HEK293 (cell line): Measurements from ENCODE around the gene KIT.

ENCODE experiments used
- CTCF ChIA-PET: fragments of 350-600 bp; formaldehyde crosslinking; extraction: SDS; loops from one replicate; lab custom pipeline; 2021; ENCODE audit warnings: antibody characterized with exemption; lab: Yijun Ruan, JAX
- POLR2A ChIA-PET: fragments of 300-600 bp; formaldehyde crosslinking; extraction: SDS; loops from one replicate; lab custom pipeline; 2020; ENCODE audit warnings: antibody characterized with exemption, inconsistent platforms; lab: Yijun Ruan, JAX
- H3K27ac ChIP-seq: fragments of 200-500 bp; sonication (Bioruptor generic); 2 replicates; pipeline ENCODE4 v1.5.1; 2014; ENCODE audit warnings: low read depth, low read length, control low read depth, inconsistent platforms; ENCODE audit errors: extremely low read depth
- H3K36me3 ChIP-seq, 2 experiments: fragments of 200-500 bp in 1 of 2; sonication (Bioruptor generic) in 1 of 2; 1 replicate in 1 of 2; 2 replicates in 1 of 2; pipeline ENCODE4 v1.5.1; 2014 to 2017; ENCODE audit warnings: inconsistent platforms in 2 of 2, low read length in 2 of 2; ENCODE audit not compliant: control insufficient read depth in 2 of 2, insufficient read depth in 1 of 2
- H3K4me1 ChIP-seq: fragments of 200-500 bp; sonication (Bioruptor generic); 2 replicates; pipeline ENCODE4 v1.5.1; 2014; ENCODE audit warnings: mild to moderate bottlenecking, low read length, inconsistent platforms; ENCODE audit not compliant: control insufficient read depth, insufficient read depth
- H3K4me3 ChIP-seq: 2 replicates; pipeline ENCODE4 v1.5.1; 2011; ENCODE audit warnings: low read depth, mild to moderate bottlenecking, control low read depth, low read length, moderate library complexity
- H3K9me3 ChIP-seq: fragments of 200-500 bp; sonication (Bioruptor generic); 2 replicates; pipeline ENCODE4 v1.5.1; 2014; ENCODE audit warnings: low read depth, low read length, inconsistent platforms; ENCODE audit not compliant: control insufficient read depth, insufficient read depth
- GLIS2 ChIP-seq: fragments of 450-650 bp; formaldehyde crosslinking; IDR thresholded peaks from 2 replicates; pipeline ENCODE4 v1.5.1; 2016; ENCODE audit warnings: missing biosample characterization, missing genetic modification characterization
- HOXC10 ChIP-seq: sonication (generic); formaldehyde crosslinking; IDR thresholded peaks from 2 replicates; pipeline ENCODE4 v1.8.1; 2023; ENCODE audit warnings: mild to moderate bottlenecking, missing genetic modification reagents
- SETDB1 ChIP-seq: IDR thresholded peaks from one replicate; pipeline ENCODE4 v1.6.1; 2017; ENCODE audit warnings: mild to moderate bottlenecking, low read length, moderate library complexity, mixed read lengths; ENCODE audit not compliant: insufficient read length
- ZFP41 ChIP-seq: fragments of 450-650 bp; formaldehyde crosslinking; IDR thresholded peaks from 2 replicates; pipeline ENCODE4 v1.5.1; 2016; ENCODE audit warnings: missing biosample characterization, missing genetic modification characterization, borderline replicate concordance
- ZNF112 ChIP-seq: fragments of 450-650 bp; formaldehyde crosslinking; IDR thresholded peaks from 2 replicates; pipeline ENCODE4 v1.5.0; 2017; ENCODE audit warnings: missing biosample characterization, missing genetic modification characterization
- ZNF140 ChIP-seq: fragments of 450-650 bp; formaldehyde crosslinking; IDR thresholded peaks from 2 replicates; pipeline ENCODE4 v1.5.1; 2016; ENCODE audit warnings: missing biosample characterization, missing genetic modification characterization
- ZNF223 ChIP-seq: fragments of 450-650 bp; formaldehyde crosslinking; IDR thresholded peaks from 2 replicates; pipeline ENCODE4 v1.5.1; 2016; ENCODE audit warnings: missing biosample characterization, missing genetic modification characterization
- ZNF274 ChIP-seq, 2 experiments: fragments of 200-500 bp in 1 of 2; fragments of 450-650 bp in 1 of 2; sonication (Bioruptor generic) in 1 of 2; formaldehyde crosslinking in 1 of 2; IDR thresholded peaks; 2 replicates each; pipeline versions ENCODE4 v1.5.1 to v1.6.1; 2014 to 2016; ENCODE audit warnings: borderline replicate concordance in 1 of 2, inconsistent platforms in 1 of 2, low read length in 1 of 2, missing biosample characterization in 1 of 2, missing genetic modification characterization in 1 of 2
- ZNF394 ChIP-seq: fragments of 450-650 bp; formaldehyde crosslinking; IDR thresholded peaks from 2 replicates; pipeline ENCODE4 v1.5.1; 2016; ENCODE audit warnings: missing biosample characterization, missing genetic modification characterization, mild to moderate bottlenecking, moderate library complexity, borderline replicate concordance
- ZNF416 ChIP-seq: fragments of 450-650 bp; formaldehyde crosslinking; IDR thresholded peaks from 2 replicates; pipeline ENCODE4 v1.5.1; 2016; ENCODE audit warnings: missing biosample characterization, missing genetic modification characterization
- ZNF423 ChIP-seq: fragments of 450-650 bp; formaldehyde crosslinking; IDR thresholded peaks from 2 replicates; pipeline ENCODE4 v1.5.1; 2016; ENCODE audit warnings: missing biosample characterization, missing genetic modification characterization
- ZNF530 ChIP-seq: fragments of 450-650 bp; formaldehyde crosslinking; IDR thresholded peaks from 2 replicates; pipeline ENCODE4 v1.5.1; 2016; ENCODE audit warnings: low read depth, missing biosample characterization, missing genetic modification characterization
- ZNF596 ChIP-seq: fragments of 450-650 bp; IDR thresholded peaks from 2 replicates; pipeline ENCODE4 v1.5.0; 2018; ENCODE audit warnings: missing biosample characterization, mild to moderate bottlenecking, missing genetic modification characterization, moderate library complexity
- ZNF626 ChIP-seq: fragments of 450-650 bp; sonication (Bioruptor Pico); formaldehyde crosslinking; IDR thresholded peaks from 2 replicates; pipeline ENCODE4 v1.5.1; 2018; ENCODE audit warnings: missing biosample characterization, missing genetic modification characterization, inconsistent platforms
- ZNF747 ChIP-seq: fragments of 450-650 bp; formaldehyde crosslinking; IDR thresholded peaks from 2 replicates; pipeline ENCODE4 v1.5.1; 2016; ENCODE audit warnings: missing biosample characterization, missing genetic modification characterization
- ZNF830 ChIP-seq: fragments of 450-650 bp; IDR thresholded peaks from 2 replicates; pipeline ENCODE4 v1.5.0; 2018; ENCODE audit warnings: missing biosample characterization, missing genetic modification characterization, low read depth, mild to moderate bottlenecking, moderate library complexity
- TF ChIP-seq, protein P1 (sequence below): fragments of 450-650 bp; formaldehyde crosslinking; IDR thresholded peaks from 2 replicates; pipeline ENCODE4 v1.5.1; 2017; ENCODE audit warnings: missing biosample characterization, missing genetic modification characterization
- TF ChIP-seq, protein P2 (sequence below): fragments of 450-650 bp; formaldehyde crosslinking; IDR thresholded peaks from 2 replicates; pipeline ENCODE4 v1.5.1; 2016; ENCODE audit warnings: missing biosample characterization, missing genetic modification characterization
- TF ChIP-seq, protein P3 (sequence below): fragments of 450-650 bp; formaldehyde crosslinking; IDR thresholded peaks from 2 replicates; pipeline ENCODE4 v1.5.1; 2016; ENCODE audit warnings: missing biosample characterization, missing genetic modification characterization
- TF ChIP-seq, protein P4 (sequence below): fragments of 450-650 bp; formaldehyde crosslinking; IDR thresholded peaks from 2 replicates; pipeline ENCODE4 v1.5.1; 2016; ENCODE audit warnings: missing biosample characterization, missing genetic modification characterization
- TF ChIP-seq, protein P5 (sequence below): fragments of 450-650 bp; formaldehyde crosslinking; IDR thresholded peaks from 2 replicates; pipeline ENCODE4 v1.5.1; 2016; ENCODE audit warnings: missing biosample characterization, missing genetic modification characterization

KIT gene

DNA sequence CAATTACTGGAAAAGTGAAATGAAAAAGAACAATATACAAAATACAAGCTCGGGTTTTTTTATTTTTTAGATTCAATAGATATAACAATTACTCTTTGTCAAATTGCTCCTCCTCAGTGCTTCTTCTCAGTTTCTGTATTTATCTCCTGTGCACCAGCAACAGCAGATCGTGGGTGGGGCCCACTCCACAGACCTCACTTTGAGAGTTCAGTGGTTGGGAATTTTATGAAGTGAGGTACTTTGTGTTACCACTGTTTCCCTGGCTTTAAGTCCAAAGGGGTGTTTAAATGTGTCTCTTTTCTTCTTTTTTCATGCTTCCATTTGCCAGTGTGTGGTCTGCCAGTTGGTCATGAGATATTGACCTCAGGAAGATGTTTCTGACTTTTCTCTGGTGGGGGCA lies 54.4 kb downstream of the KIT start (continued):
- TF ChIP-seq, protein P1, sequence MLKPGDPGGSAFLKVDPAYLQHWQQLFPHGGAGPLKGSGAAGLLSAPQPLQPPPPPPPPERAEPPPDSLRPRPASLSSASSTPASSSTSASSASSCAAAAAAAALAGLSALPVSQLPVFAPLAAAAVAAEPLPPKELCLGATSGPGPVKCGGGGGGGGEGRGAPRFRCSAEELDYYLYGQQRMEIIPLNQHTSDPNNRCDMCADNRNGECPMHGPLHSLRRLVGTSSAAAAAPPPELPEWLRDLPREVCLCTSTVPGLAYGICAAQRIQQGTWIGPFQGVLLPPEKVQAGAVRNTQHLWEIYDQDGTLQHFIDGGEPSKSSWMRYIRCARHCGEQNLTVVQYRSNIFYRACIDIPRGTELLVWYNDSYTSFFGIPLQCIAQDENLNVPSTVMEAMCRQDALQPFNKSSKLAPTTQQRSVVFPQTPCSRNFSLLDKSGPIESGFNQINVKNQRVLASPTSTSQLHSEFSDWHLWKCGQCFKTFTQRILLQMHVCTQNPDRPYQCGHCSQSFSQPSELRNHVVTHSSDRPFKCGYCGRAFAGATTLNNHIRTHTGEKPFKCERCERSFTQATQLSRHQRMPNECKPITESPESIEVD (tag by site-specific recombination), result no peak
- TF ChIP-seq, protein P2, sequence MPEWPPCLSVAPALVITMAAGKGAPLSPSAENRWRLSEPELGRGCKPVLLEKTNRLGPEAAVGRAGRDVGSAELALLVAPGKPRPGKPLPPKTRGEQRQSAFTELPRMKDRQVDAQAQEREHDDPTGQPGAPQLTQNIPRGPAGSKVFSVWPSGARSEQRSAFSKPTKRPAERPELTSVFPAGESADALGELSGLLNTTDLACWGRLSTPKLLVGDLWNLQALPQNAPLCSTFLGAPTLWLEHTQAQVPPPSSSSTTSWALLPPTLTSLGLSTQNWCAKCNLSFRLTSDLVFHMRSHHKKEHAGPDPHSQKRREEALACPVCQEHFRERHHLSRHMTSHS, result no peak
- TF ChIP-seq ZNF830 (no peak), ZNF747 (tag by site-specific recombination) (no peak)

DNA sequence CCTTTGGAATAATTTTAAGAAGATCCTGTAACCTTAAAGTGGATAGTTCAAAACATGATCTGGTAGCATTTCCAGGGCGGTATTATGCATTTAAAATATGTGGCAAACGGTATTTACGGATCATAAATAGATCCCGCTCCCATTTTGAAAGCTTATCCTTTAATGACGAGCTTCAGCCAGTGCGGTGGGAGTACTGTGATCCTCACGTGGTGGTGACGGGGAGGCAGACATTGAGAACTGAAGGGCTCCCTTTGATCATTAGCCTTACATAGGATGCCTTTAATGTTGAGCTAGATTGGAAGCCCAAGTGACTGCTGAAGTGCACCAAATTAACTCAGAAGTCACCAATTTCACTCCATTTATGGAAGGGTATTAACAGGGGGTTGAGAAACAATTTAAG lies 56.9 kb downstream of the KIT start:
- ChIA-PET CTCF (no interaction called here), POLR2A (interaction anchor here (0.6 kb wide), 1 partner anchor 28 kb away, joined by 3 read pairs; no protein-coding TSS in a partner anchor)
- Histone ChIP-seq H3K9me3 (no peaks in the 10 kb centered on the region), H3K27ac (no peak overlapping the region), H3K36me3 (peaks cover 0 to 6% of the 10 kb centered on the region in 2 experiments; a peak in 1 of 3 replicates), H3K4me1 (no peaks in the 10 kb centered on the region), H3K4me3 (no peak overlapping the region)
- TF ChIP-seq ZNF140 (tag by site-specific recombination), result no peak

DNA sequence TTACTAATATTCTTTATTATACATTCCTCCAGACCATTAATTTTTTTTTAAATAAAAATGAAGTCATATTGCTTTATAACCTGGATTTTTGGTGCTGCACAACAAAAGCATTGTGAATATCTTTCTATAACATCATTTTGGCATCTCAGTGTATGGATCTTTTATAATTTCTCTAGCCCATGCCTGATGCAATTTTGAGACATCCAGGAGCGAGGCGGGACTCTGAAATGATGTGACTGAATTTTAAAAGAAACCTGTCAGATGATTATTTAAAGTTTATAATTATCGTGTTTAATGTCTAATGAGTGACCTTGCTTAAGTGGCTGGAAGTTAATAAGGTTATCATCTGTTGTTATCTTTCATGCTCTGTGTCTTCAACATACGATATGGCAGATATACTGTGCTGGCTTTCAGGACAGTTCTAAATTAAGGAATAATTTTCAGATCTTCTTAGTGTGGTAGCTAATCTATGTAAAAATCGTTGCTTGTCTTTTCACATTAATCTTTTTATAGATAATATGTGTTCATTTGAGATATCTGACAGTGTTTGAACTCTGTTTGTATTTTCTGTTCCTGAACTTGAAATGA lies 58.8 kb downstream of the KIT start:
- no peaks in the 10 kb centered on the region for H3K4me1 ChIP-seq
- no peaks in the 10 kb centered on the region for H3K9me3 ChIP-seq
- H3K27ac ChIP-seq, result no peak overlapping the region
- no peaks in the 10 kb centered on the region for H3K36me3 ChIP-seq
- ChIA-PET CTCF (no interaction called here), POLR2A (no interaction called here)
- no peak for TF ChIP-seq HOXC10
- no peak for TF ChIP-seq GLIS2 (tag by site-specific recombination)
- TF ChIP-seq ZNF596, result no peak
- no peak for TF ChIP-seq ZNF626 (tag by site-specific recombination)
- TF ChIP-seq, all 188 proteins: peak for 0
- H3K4me3 ChIP-seq, result no peak overlapping the region

DNA sequence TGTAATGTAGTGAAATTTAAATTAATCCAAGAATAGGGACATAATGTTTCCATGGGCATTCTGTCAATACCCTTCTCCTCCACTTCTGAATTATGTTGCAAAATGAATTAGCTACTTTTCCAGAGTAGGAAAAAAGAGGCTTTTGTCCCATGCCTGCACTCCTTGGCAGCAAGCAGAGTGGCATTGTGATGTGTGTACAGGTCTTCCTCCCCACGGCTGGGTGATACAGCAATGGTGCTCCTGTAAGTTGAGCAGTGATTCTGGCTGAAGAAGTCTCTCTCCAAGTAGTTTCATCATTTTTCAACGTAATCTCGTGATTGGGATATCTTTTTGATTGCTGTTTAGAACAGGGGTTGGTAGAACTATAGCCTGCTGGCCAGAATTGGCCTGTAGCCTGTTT lies 59.9 kb downstream of the KIT start:
- CTCF ChIA-PET, result no interaction called here
- POLR2A ChIA-PET, result no interaction called here
- TF ChIP-seq ZNF423 (tag by site-specific recombination) (no peak), ZNF394 (tag by site-specific recombination) (no peak), ZNF223 (no peak), ZFP41 (tag by site-specific recombination) (no peak), ZNF274 (IDR thresholded peaks at IDR 0.05; ENCODE audit: low read length) (no peak), ZNF274 (tag by site-specific recombination; IDR thresholded peaks at IDR 0.05; ENCODE audit: borderline replicate concordance) (no peak), ZNF112 (tag by site-specific recombination) (no peak), SETDB1 (no peak), ZNF530 (no peak), ZNF416 (tag by site-specific recombination) (no peak)
- TF ChIP-seq, protein P3, sequence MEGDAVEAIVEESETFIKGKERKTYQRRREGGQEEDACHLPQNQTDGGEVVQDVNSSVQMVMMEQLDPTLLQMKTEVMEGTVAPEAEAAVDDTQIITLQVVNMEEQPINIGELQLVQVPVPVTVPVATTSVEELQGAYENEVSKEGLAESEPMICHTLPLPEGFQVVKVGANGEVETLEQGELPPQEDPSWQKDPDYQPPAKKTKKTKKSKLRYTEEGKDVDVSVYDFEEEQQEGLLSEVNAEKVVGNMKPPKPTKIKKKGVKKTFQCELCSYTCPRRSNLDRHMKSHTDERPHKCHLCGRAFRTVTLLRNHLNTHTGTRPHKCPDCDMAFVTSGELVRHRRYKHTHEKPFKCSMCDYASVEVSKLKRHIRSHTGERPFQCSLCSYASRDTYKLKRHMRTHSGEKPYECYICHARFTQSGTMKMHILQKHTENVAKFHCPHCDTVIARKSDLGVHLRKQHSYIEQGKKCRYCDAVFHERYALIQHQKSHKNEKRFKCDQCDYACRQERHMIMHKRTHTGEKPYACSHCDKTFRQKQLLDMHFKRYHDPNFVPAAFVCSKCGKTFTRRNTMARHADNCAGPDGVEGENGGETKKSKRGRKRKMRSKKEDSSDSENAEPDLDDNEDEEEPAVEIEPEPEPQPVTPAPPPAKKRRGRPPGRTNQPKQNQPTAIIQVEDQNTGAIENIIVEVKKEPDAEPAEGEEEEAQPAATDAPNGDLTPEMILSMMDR, result no peak
- TF ChIP-seq, protein P4, sequence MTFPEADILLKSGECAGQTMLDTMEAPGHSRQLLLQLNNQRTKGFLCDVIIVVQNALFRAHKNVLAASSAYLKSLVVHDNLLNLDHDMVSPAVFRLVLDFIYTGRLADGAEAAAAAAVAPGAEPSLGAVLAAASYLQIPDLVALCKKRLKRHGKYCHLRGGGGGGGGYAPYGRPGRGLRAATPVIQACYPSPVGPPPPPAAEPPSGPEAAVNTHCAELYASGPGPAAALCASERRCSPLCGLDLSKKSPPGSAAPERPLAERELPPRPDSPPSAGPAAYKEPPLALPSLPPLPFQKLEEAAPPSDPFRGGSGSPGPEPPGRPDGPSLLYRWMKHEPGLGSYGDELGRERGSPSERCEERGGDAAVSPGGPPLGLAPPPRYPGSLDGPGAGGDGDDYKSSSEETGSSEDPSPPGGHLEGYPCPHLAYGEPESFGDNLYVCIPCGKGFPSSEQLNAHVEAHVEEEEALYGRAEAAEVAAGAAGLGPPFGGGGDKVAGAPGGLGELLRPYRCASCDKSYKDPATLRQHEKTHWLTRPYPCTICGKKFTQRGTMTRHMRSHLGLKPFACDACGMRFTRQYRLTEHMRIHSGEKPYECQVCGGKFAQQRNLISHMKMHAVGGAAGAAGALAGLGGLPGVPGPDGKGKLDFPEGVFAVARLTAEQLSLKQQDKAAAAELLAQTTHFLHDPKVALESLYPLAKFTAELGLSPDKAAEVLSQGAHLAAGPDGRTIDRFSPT, result no peak
- TF ChIP-seq, protein P5, sequence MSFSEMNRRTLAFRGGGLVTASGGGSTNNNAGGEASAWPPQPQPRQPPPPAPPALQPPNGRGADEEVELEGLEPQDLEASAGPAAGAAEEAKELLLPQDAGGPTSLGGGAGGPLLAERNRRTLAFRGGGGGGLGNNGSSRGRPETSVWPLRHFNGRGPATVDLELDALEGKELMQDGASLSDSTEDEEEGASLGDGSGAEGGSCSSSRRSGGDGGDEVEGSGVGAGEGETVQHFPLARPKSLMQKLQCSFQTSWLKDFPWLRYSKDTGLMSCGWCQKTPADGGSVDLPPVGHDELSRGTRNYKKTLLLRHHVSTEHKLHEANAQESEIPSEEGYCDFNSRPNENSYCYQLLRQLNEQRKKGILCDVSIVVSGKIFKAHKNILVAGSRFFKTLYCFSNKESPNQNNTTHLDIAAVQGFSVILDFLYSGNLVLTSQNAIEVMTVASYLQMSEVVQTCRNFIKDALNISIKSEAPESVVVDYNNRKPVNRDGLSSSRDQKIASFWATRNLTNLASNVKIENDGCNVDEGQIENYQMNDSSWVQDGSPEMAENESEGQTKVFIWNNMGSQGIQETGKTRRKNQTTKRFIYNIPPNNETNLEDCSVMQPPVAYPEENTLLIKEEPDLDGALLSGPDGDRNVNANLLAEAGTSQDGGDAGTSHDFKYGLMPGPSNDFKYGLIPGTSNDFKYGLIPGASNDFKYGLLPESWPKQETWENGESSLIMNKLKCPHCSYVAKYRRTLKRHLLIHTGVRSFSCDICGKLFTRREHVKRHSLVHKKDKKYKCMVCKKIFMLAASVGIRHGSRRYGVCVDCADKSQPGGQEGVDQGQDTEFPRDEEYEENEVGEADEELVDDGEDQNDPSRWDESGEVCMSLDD (tag by site-specific recombination), result no peak

More for the DNA sequence above, 59.9 kb downstream of the KIT start:
- H3K4me3 ChIP-seq, result no peak overlapping the region
- H3K36me3 ChIP-seq, result no peaks in the 10 kb centered on the region
- no peaks in the 10 kb centered on the region for H3K9me3 ChIP-seq
- no peaks in the 10 kb centered on the region for H3K4me1 ChIP-seq
- H3K27ac ChIP-seq, result no peak overlapping the region
